ENCODE results near the gene LHFPL2. TPM values are rescaled to one million over a fixed set of nuclear protein-coding genes. Genes with fewer than 3 reads are reported as not detected.
A peak's percentile ranks its signal among the peaks of the same experiment; 100 is the strongest.
"Not testable (repeated sequence)": the region's sequence is repeated elsewhere in the genome, so short reads cannot be mapped to it uniquely, and the experiment has no call there.

Gene LHFPL2
- total RNA-seq (2014; rRNA removed; shearing (Covaris generic)) = 18.8 and 25.9 TPM in 2 replicates
- 20.3 and 24.0 TPM in 2 replicates for polyA plus RNA-seq (2015; cell fraction: cytosol; rRNA removed)
- 16.6 and 21.6 TPM in 2 replicates for polyA plus RNA-seq (2015; cell fraction: nucleus; rRNA removed)

GRCh38 chr5:78648359-78649210, at the start of gene LHFPL2:
LHFPL2 (minus strand) TSS chr5:78648772; CDS start chr5:78510213, 138,559 bp downstream.
- DNase-seq (ENCODE audit: low read depth) = peak; percentile 32

GRCh38 chr5:78696637-78697036, 48.1 kb upstream of the LHFPL2 start:
- DNase-seq (ENCODE audit: low read depth) = no peak

GRCh38 chr5:78696052-78696451, 47.5 kb upstream of the LHFPL2 start:
- DNase-seq (ENCODE audit: low read depth) = not testable (repeated sequence)

- no peak for DNase-seq (ENCODE audit: low read depth)
Measured at GRCh38 chr5:78693339-78693738, 44.8 kb upstream of the LHFPL2 start.

- no peak for DNase-seq (ENCODE audit: low read depth)
Measured at GRCh38 chr5:78691084-78691960, 42.8 kb upstream of the LHFPL2 start.

GRCh38 chr5:78690253-78690972, 41.8 kb upstream of the LHFPL2 start:
- DNase-seq (ENCODE audit: low read depth) = no peak

GRCh38 chr5:78689540-78690252, 41.1 kb upstream of the LHFPL2 start:
- no peak for DNase-seq (ENCODE audit: low read depth)

- not testable (repeated sequence) for DNase-seq (ENCODE audit: low read depth)
Measured at GRCh38 chr5:78687514-78687913, 38.9 kb upstream of the LHFPL2 start.

- DNase-seq (ENCODE audit: low read depth) = not testable (repeated sequence)
Measured at GRCh38 chr5:78683905-78684304, 35.3 kb upstream of the LHFPL2 start.

- DNase-seq (ENCODE audit: low read depth) = no peak
Measured at GRCh38 chr5:78679905-78680304, 31.3 kb upstream of the LHFPL2 start.

GRCh38 chr5:78677777-78678668, 29.5 kb upstream of the LHFPL2 start:
- DNase-seq (ENCODE audit: low read depth) = peak; percentile 77

GRCh38 chr5:78675956-78676730, 27.6 kb upstream of the LHFPL2 start:
- DNase-seq (ENCODE audit: low read depth) = no peak

- DNase-seq (ENCODE audit: low read depth) = not testable (repeated sequence)
Measured at GRCh38 chr5:78673827-78674226, 25.3 kb upstream of the LHFPL2 start.

GRCh38 chr5:78672154-78672553, 23.6 kb upstream of the LHFPL2 start:
- no peak for DNase-seq (ENCODE audit: low read depth)

- DNase-seq (ENCODE audit: low read depth) = no peak
Measured at GRCh38 chr5:78671609-78672008, 23.0 kb upstream of the LHFPL2 start.

GRCh38 chr5:78670701-78671269, 22.2 kb upstream of the LHFPL2 start:
- no peak for DNase-seq (ENCODE audit: low read depth)

GRCh38 chr5:78669331-78669730, 20.8 kb upstream of the LHFPL2 start:
- DNase-seq (ENCODE audit: low read depth) = no peak

GRCh38 chr5:78667461-78668103, 19.0 kb upstream of the LHFPL2 start:
- peak; percentile 32 for DNase-seq (ENCODE audit: low read depth)
